ENCODE data around the gene CENPK.
"Not testable (repeated sequence)": the region's sequence is repeated elsewhere in the genome, so short reads cannot be mapped to it uniquely, and the experiment has no call there.

CENPK gene

GRCh38 chr5:65489119-65489518 is 73.8 kb downstream of the CENPK start:
- no peak for DNase-seq

DNA sequence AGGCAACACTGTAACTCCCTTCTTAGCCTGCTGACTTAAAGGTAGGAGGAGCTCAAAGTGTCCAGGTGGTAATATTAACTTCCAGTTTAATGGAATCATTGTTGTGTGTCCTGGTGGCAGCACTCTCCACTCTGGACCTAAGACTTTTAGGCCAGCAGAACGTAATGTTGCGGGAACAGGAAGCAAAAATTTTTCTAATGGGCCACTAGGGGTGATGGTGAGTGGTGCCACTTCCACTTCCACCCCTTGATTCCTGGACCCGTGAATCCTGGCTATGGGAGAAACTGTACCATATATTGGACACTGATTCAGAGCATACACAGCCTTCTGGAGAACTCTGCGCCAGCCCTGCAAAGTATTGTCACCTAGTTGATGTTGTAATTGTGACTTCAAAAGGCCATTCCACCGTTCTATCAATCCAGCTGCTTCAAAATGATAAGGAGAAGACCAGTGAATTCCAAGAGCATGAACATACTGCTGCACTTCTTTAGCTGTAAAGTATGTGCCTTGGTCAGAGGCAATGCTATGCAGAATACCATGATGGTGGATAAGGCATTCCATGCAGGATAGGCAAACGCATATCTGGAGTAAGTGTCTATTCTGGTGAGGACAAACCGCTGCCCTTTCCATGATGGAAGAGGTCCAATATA is 74.8 kb downstream of the CENPK start:
- DNase-seq: not testable (repeated sequence)

DNA sequence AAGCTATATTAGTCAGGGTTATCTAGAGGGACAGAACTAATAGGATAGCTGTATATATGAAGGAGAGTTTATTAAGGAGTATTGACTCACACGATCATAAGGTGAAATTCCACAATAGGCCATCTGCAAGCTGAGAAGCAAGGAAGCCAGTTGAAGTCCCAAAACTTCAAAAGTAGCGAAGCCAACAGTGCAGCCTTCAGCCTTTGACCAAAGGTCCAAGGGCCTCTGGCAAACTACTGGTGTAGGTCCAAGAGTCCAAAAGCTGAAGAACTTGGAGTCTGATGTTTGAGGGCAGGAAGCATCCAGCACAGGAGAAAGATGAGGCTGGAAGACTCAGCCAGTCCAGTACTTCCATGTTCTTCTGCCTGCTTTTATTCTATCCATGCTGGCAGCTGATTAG is 76.2 kb downstream of the CENPK start:
- DNase-seq: not testable (repeated sequence)

DNA sequence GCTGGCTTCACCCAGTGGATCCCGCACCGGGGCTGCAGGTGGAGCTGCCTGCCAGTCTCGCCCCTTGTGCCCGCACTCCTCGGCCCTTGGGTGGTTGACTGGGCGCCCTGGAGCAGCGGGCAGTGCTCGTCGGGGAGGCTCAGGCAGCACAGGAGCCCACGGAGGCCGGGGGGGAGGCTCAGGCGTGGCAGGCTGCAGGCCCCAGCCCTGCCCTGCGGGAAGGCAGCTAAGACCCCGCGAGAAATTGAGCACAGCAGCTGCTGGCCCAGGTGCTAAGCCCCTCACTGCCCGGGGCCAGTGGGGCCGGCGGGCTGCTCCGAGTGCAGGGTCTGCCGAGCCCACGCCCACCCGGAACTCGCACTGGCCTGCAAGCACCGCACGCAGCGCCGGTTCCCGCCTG is 77.6 kb downstream of the CENPK start:
- no peak for DNase-seq

- DNase-seq: no peak
Measured at GRCh38 chr5:65483546-65484346, 79.2 kb downstream of the CENPK start.

DNA sequence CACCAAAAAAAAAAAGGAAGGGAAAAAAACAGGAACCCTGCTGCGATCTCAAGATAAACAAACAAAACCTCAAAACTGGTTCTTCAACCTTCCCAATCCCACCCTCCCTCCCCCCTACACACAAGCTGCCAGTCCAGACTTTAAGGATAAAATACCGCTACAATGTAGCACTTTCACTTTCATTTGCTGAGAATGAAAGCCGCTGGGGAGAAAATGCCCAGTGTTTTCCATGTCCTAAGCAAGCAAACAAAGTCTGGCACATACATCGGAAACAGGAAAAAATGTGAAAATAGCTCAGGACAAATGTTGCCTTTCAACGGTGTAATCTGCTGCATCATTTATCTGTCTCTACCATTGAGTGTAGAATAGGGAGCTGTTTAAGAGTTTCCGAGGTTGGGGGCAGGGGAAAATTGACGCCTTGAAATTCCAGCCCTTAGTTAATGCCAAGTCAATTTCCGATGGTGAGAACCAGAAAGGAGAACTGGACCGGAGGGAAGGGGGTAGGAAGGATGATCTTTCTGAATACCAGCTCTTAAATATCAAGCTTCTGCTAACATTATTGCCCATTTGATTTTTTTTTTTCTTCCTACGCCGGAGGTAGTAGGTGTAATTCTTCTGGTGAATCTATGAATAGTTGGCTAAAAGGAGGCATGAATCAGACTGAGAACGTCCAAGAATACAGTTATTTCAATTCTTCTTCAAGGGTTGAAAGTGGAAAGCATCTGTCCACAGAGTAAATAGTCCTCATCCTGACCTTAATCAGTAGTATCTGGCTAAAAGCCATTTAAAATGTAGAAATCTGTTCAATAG is 80.0 kb downstream of the CENPK start:
- DNase-seq: peak; percentile 63

DNA sequence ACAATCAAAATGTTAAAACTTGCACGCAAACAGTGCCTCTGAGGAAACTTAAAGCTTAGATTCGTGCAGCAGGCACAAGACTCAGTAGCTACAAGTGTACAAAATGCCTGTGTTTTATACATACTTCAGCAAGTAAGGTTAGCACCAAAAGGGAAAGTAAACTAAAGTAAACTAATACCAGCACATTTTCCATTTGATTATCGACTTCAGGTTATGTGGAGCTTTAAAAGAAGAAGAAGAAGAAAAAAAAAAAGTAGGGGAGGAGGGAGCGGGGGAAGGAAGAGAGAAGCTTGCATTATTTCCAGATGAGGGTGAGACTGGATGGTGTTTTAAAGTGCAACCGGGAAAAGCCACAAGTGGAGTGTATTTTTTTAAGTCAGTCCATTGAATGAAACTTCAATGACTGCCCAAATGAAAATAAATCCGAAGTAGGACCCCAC is 80.7 kb downstream of the CENPK start:
- DNase-seq: no peak

GRCh38 chr5:65481635-65482295 is 81.2 kb downstream of the CENPK start, which contains the start of gene ADAMTS6:
ADAMTS6 (minus strand) TSS chr5:65481920; CDS start chr5:65473673, 8,247 bp downstream.
- peak; percentile 96 for DNase-seq

DNA sequence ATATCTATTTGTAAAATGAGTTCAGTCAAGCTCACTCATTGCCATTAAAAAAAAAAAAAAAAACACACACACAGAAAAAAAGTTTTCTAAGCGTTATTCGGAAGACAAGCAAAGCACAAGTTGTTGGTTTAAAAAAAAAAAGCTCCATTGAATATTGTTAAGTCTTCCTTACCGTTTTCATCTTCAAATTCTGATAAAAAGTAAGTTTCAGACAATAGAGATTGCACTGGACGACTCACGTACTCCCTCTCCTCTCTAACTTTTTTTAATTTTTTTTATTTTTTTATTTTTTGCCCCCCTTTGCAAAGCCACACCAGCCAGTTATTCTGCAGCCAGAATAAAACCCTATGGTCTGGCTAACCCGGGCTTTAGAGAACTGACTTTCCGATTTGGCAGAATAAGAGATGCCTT is 81.8 kb downstream of the CENPK start:
- DNase-seq: no peak

GRCh38 chr5:65480306-65480865 is 82.6 kb downstream of the CENPK start:
- DNase-seq: peak; percentile 82

DNA sequence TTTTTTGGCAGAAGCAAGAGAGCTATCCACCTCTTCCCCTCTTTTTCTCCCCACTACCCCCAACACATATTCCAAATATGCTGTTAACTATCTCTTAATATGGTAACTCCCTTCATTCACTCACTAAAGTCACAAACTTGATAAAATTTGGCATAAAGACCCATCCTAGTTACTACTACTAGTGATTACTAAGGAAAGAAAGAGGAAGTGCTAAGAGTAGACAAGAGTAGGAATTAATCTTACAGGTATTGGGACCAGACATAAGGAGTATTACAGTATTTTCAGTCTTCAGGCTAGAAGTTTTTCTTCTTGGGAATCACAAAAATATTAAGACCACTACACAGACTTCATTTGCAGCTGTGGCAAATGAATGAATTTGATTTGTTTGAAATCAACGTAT is 83.4 kb downstream of the CENPK start:
- no peak for DNase-seq

GRCh38 chr5:65478336-65478735 is 84.6 kb downstream of the CENPK start:
- no peak for DNase-seq

DNA sequence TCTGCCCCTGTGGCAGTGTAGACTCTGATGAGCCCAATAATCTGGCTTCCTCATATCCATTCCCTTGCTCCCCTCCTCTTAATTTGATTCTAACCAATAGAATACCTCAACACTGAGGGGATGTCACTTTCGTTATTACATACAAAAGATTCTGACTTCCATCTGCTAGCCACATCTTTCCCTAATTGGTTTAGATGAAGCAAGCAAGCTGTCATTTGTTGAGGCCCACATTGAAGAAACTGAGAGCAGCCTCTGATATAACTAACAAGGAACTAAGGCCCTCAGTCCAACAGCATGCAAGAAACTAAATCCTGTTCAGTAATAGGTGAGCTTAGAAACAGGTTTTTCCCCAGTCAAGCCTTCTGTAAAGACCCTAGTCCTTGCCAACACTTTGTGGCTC is 87.1 kb downstream of the CENPK start:
- DNase-seq: no peak

- no peak for DNase-seq
Measured at GRCh38 chr5:65475336-65475735, 87.6 kb downstream of the CENPK start.

DNA sequence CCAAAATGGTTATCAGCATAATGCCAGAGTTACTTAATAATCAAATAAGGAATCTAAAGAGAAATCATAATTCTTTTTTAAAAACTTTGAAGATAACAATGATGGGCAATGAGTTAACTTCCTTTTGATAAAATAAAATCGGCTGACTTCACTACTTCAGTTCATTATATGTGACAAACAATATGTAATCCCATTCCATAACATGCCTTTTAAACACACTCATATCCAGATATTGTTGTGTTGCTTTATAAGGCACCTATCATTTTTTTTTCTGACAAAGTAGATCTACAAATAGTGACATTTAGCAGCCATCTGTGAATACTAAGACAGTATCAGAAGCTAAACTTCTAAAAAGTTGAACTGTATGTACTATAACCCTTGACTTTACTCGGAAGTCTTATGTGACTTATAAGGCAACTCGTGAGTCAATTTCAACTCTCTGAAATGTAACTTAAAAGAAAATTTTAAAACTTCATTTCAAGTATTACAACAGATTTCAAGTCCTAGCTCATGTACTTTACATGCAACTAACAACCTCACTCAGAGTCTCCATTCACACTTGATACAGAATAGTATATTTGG is 88.7 kb downstream of the CENPK start:
- DNase-seq: no peak

GRCh38 chr5:65468633-65469032 is 94.3 kb downstream of the CENPK start:
- DNase-seq: no peak
